HG03378 (cell line): ENCODE results near the gene CCDC178.

ENCODE experiments used
- ATAC-seq: cut with Tn5 transposase; IDR thresholded peaks from one replicate; pipeline ENCODE4 v1.9.1; 2021; ENCODE audit warnings: mild to moderate bottlenecking, moderate library complexity; ENCODE audit not compliant: unreplicated experiment

The CCDC178 gene

GRCh38 chr18:33146014-33146413 is 294.5 kb downstream of the CCDC178 start:
- no peak for ATAC-seq

GRCh38 chr18:33135951-33136660 is 304.4 kb downstream of the CCDC178 start:
- ATAC-seq = no peak

GRCh38 chr18:33132657-33133056 is 307.9 kb downstream of the CCDC178 start:
- ATAC-seq = no peak

- no peak for ATAC-seq
These were observed 311.9 kb downstream of the CCDC178 start for GRCh38 chr18:33128581-33128980.

- ATAC-seq = no peak
These were observed 316.5 kb downstream of the CCDC178 start for GRCh38 chr18:33123862-33124518.

- ATAC-seq = no peak
These were observed 324.1 kb downstream of the CCDC178 start for GRCh38 chr18:33116376-33116775.

GRCh38 chr18:33115917-33116316 is 324.6 kb downstream of the CCDC178 start:
- no peak for ATAC-seq

- ATAC-seq = no peak
These were observed 325.0 kb downstream of the CCDC178 start for GRCh38 chr18:33115476-33115875.

GRCh38 chr18:33114749-33115148 is 325.8 kb downstream of the CCDC178 start:
- ATAC-seq = no peak

GRCh38 chr18:33113416-33113815 is 327.1 kb downstream of the CCDC178 start:
- ATAC-seq = no peak

- no peak for ATAC-seq
These were observed 333.0 kb downstream of the CCDC178 start for GRCh38 chr18:33107511-33107910.

- ATAC-seq = no peak
These were observed 339.2 kb downstream of the CCDC178 start for GRCh38 chr18:33101316-33101715.

GRCh38 chr18:33099626-33100025 is 340.9 kb downstream of the CCDC178 start:
- ATAC-seq = no peak

GRCh38 chr18:33097126-33097525 is 343.4 kb downstream of the CCDC178 start:
- no peak for ATAC-seq

GRCh38 chr18:33090461-33090860 is 350.1 kb downstream of the CCDC178 start:
- ATAC-seq = no peak

GRCh38 chr18:33076601-33077000 is 363.9 kb downstream of the CCDC178 start:
- ATAC-seq = no peak

- no peak for ATAC-seq
These were observed 366.4 kb downstream of the CCDC178 start for GRCh38 chr18:33074125-33074524.

GRCh38 chr18:33062834-33063364 is 377.6 kb downstream of the CCDC178 start:
- ATAC-seq = no peak

GRCh38 chr18:33052886-33053285 is 387.6 kb downstream of the CCDC178 start:
- no peak for ATAC-seq

GRCh38 chr18:33051407-33051806 is 389.1 kb downstream of the CCDC178 start:
- ATAC-seq = no peak

GRCh38 chr18:33040213-33040612 is 400.3 kb downstream of the CCDC178 start:
- ATAC-seq = no peak

GRCh38 chr18:33034945-33035344 is 405.6 kb downstream of the CCDC178 start:
- no peak for ATAC-seq
